HG02610 (cell line): Measurements from ENCODE around the gene LRRC14B.
"Not testable (repeated sequence)": the region's sequence is repeated elsewhere in the genome, so short reads cannot be mapped to it uniquely, and the experiment has no call there.

Source experiments
- ATAC-seq: cut with Tn5 transposase; IDR thresholded peaks from one replicate; pipeline ENCODE4 v1.9.1; 2021; ENCODE audit warnings: mild to moderate bottlenecking, moderate library complexity; ENCODE audit not compliant: unreplicated experiment

Gene LRRC14B

DNA sequence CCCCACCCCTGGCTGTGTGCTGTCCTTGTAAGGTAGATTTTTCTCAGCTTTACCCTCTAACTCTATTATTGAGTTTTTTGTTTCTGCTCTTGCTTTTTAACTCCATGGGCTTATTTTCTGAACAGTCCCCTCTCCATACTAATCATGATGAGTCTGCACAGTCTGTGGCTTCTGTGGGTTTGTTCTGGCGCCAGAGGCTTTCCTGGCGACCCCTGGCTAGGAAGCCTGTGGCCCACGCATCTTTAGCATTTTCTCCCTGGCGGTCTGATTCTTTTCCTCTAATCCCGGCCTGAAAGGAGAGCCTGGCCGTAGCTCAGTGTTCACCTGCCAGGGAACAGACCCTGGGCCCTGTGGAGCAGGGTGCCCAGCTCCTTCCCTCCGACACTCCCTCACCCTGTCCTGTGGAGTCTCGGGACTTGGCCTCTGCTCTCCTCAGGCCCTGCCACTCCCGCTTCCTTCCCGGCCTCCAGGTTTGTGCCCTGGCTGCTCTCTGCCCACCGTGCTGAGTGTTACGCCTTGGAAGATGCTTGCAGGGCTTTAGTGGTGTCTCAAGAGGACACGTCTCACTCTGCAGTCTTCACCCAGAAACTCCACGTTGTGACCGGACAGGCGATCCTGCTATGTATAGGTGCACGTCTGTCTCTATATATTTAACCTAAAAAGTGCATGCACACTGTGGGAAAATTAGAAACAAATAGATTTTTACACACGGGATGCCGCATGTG, 31.7 kb upstream of the LRRC14B start:
- no peak for ATAC-seq

DNA sequence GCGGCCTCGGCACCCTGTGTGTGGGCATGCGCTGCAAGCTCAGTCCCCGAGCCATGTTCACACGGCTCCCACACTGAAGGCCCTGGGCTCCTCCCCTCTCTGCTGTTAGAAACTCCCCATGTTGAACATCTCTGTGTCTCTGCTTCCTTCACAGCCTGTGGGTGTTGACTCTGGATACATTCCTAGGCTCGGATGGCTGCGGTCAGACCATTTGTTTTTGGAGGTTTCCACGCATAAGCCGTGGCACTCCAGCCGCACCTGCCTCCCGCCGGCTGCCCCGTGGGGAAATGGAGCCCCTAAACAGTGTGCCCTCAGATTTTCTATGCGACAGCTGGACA, 31.2 kb upstream of the LRRC14B start:
- no peak for ATAC-seq

DNA sequence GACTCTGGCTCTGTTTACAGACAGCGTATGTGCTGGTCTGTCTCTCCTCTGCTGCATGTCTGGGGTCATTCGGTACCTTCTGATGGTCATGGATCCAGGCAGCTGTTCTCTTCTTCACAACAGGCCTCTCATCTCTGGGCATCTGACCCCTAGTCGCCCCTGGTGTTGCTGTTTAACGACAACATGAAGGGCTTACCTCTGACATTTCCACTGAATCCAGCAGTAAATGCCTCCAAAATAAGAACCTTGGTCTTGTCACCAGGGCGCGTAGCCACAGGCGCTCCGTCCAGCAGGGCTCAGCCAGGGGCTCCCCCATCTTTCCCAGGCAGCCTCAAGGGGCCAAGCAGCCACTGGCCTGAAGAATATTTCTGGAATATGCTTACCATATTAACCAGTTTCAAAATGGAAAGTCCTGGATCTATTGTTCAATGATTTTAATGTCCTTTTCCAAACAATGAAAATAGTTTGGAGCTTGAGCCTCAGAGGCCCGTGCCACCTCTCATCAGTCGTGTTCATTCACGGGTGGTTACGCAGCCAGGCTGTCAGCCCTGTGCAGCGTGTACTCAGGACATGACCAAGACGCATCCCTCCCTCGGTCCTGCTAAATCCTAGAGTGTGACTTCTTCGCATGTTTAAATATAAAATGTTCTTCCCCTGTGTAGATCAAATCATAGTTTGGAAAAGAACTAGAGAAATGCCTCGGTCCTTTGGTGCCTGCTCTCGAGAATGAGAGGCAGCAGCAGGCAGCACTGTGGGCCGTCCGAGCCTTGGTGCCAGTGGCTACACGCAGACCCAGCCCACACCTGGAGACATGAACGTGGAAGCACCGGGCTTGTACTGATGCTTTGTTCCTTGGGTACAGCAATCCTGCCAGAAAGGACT, 30.1 kb upstream of the LRRC14B start:
- no peak for ATAC-seq

DNA sequence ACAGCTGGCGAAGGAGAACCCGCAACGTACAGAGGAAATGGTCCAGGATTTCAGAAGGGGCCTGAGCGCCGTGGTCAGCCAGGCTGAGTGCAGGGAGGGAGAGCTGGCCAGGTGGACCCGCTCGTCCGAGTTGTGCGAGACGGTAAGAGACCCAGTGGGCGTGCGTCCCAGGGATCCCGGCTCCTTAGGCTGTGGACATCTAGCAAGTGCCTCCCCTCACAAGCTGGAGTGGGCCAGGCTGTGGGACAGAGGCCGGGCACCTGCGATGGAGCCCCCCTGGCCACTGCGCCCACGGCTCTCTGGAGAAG, 29.5 kb upstream of the LRRC14B start:
- no peak for ATAC-seq

DNA sequence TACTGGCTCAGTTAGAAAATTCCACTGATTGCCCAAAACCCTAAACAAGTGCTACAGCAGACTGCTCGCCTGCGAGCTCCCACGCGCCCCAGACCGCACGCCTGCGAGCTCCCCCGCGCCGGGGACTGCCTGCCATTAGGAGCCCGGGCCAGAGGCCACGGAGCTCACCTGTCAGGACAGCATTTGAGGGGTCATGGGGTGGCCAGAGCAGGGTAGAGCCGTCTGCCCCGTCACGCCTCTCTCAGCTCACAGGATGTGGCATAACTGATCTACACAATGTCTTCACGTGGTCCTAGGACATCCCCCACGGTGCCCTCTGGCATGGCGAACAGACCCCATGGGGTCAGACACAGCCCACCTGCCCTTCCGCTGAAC, 29.1 kb upstream of the LRRC14B start:
- ATAC-seq, result no peak

GRCh38 chr5:162565-163337, 28.5 kb upstream of the LRRC14B start:
- no peak for ATAC-seq

DNA sequence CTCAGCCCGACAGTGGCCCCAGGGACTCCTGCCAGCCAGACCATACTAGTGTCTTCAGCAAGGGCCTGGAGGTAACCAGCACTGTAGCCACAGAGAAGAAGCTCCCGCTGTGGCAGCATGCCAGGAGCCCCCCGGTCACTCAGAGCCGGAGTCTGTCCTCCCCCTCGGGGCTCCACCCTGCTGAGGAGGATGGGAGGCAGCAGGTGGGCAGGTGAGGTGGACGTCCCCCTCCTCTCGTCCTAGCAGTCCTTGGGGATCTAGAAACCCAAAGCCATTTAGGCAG, 28.0 kb upstream of the LRRC14B start:
- no peak for ATAC-seq

DNA sequence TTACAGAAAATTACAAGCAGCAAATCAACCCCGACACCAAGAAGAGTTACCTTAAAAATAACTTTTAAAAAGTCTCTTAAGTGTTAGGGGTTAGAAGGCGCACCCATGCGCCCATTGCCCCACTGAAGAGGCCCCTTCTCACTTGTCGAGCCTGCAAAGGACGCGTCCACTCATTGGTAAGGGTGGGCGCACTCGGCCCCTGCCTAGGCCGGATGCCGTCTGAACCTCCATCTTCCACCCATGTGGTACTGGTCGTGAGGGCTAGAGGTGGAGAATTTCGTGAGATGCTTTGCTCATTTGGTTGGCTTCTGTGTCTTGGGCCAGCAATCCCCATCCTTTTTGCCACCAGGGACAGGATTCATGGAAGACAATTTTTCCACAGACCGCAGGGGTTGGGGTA, 27.5 kb upstream of the LRRC14B start:
- no peak for ATAC-seq

GRCh38 chr5:164244-164643, 27.1 kb upstream of the LRRC14B start:
- no peak for ATAC-seq

GRCh38 chr5:164783-165182, 26.5 kb upstream of the LRRC14B start:
- ATAC-seq, result not testable (repeated sequence)

- ATAC-seq, result no peak
Measured at GRCh38 chr5:166441-167372, 24.6 kb upstream of the LRRC14B start.

DNA sequence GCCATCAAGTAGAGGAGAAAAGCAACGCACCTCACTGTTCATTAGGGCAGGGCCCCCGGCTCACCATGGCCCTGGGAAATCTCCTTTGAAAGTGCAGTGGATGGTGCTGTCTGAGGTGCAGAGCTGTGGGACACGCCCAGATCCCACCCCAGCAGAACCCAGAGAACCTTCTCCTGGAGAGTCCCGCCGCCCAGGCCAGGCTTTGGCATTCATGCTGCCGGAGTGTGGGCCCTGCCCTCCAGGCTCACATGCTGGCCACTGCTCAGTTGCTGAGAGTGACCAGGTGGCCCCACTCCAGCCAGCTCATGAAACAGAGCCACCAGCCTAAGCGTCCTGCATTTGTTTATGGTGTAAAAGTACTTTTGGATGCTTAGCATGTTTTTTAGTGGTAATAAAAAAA, 23.8 kb upstream of the LRRC14B start:
- no peak for ATAC-seq

DNA sequence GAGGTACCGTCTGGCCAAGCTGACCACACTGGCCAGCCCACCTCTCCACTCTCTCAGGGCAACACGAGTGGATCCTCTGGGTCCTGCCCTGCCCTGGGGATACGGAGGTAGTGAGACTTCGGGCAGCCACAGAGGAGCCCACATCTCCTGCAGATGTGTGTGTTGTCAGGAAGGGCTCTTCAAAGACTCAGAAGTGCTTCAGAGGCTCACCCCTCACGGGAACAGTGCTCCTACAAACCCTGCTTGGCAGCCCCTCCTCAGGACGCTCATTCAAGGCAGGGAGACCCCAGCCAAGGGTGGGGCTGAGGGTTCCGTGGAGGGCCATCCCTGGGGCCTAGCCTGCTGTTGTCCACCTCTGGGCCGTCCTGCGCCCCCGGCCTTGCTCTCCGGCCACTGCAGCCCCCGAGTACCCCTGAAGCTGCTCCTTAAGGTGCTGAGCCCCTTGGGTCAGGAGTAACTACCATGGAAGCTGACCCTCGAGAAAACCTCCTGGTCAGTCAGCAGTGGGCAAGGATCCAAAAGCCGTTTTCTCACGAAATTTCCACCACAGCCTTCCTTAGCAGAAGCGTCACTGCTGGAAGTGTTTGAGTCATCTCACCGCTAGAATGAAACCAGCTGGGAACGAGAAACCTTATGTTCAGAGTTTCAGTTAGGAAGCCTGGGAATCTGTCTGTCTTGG, 23.2 kb upstream of the LRRC14B start:
- no peak for ATAC-seq

- ATAC-seq, result no peak
Measured at GRCh38 chr5:169071-169727, 22.1 kb upstream of the LRRC14B start.

DNA sequence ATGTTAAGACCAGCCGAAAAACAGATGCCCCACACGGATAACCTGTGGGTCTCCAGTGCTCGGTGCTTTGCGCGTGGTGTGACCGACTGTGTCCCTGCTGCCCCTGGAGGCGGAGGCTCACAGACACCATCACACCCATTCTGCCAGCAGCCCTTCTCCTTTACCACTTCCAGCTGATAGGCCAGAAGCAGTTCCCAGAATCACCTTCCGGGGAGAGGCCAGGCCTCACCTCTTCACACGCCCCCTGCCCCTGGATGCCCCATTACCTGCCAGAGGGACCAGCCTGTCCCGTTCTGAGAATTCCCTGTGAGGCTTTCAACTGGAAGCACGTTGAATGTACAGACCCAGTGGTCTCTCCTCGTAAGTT, 21.6 kb upstream of the LRRC14B start:
- ATAC-seq, result no peak

DNA sequence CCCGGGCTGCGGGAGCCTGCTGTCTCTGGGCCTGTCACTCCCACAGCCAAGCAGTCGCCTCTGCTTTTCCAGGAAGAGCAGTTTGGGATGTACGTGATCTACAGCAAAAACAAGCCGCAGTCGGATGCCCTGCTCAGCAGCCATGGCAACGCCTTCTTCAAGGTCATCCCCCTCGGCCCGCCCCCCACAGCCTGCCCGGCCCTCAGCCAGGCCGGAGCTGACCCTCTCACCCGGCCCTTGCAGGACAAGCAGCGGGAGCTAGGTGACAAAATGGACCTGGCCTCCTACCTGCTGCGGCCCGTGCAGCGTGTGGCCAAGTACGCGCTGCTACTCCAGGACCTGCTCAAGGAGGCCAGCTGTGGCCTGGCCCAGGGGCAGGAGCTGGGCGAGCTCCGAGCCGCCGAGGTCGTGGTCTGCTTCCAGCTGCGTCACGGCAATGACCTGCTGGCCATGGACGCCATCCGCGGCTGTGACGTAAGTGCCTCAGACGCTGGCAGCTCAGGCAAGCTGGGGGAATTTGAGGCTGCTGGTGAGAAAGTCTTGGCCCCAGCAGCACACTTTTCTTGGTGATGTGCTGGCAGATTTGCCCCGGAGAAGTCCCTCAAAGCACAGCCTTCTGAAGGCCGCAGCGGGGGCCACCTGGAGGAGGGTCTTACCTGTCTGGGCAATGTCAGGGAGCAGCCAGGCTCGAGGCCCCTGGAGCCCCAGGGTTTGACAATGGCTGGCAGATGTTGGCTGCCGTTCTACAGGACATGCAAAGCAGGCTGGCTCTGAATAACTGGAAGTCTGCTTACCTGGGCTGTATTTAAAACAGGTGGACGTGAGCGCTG, 20.1 kb upstream of the LRRC14B start:
- no peak for ATAC-seq

GRCh38 chr5:171801-172331, 19.4 kb upstream of the LRRC14B start:
- ATAC-seq, result no peak

GRCh38 chr5:172421-172820, 18.9 kb upstream of the LRRC14B start:
- ATAC-seq, result no peak

GRCh38 chr5:172841-173251, 18.4 kb upstream of the LRRC14B start:
- no peak for ATAC-seq
